Cerebellar nuclear complex (tissue), 1 donor: ENCODE data around the gene UNC5C.

Experiments used
- DNase-seq, 2 experiments: peaks; one replicate each; lab custom pipeline; 2025; lab: John Stamatoyannopoulos, UW

UNC5C gene

DNA sequence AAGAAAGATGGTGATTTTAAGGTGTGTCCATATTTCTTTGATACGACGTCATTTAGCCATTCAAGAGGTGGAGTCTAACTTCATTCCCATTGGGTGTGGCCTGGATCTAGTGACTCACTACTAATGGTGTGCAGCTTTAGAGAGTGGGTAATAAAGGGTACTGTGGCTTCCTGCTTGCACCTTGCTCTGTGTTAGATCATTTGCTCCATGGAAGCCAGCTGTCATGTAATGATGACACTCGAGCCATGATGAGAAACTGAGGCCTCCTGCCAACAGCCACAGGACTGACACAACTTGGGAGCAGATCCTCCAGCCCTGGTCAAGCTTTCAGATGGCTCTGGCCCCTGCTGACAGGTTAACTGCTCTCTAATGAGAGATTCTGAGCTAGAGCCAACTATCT, 82.0 kb downstream of the UNC5C start:
- DNase-seq, result no peak

DNA sequence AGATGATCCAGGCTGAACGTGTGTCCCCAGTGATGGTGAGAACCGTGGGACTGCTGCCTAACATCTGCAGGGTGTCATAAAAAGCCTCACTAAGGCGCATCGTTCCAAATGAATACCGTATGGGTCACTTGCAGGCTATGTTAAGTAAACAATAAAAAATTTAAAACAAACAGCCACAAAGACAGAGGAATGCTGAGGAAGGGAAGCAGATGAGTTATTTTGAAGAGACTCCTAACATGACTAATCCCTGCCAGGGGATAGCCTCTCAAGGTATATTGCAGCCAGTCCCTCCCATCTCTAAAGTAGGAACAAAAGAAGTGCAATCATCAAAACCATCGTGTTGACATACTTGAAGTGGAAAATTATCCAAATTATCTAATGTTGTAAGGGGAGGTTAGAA, 83.8 kb downstream of the UNC5C start:
- no peak for DNase-seq

DNA sequence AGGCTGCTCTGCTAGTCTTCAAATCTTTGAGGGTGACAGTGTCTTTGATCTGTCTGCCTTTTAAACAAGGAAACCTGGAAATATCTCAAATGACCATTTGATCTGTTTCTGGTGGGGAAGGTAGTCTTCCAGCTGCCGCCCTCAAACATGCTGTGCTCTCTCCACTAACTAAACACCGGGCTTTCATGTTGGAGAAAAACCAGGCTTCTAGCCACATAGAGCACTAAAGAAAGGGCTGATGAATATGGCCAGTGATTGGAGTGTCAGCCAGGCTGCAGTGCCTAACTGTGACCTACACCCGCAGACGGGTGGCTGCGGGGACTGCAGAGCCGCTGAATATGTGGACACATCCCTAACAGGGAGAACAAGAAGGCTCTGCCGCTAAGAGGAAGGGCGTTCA, 85.9 kb downstream of the UNC5C start:
- no peak for DNase-seq

DNA sequence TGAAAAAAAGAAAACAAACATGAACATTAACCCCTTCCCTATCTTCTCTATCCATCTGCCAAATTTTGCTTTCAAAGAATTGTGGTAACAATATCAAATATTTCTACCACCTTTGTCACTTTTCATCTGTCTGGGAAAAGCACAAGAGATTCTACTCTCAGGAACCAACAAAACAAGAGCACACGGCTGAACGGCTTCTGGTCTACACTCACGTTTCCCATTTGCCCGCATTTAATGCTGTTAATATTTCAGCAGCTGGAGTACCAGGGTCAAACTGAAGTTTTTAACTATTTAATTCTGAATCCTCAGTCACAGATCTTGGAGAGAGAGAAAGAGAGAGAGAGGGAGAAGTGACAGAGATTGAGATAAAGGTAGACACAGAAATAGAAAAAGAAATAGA, 91.4 kb downstream of the UNC5C start:
- no peak for DNase-seq

DNA sequence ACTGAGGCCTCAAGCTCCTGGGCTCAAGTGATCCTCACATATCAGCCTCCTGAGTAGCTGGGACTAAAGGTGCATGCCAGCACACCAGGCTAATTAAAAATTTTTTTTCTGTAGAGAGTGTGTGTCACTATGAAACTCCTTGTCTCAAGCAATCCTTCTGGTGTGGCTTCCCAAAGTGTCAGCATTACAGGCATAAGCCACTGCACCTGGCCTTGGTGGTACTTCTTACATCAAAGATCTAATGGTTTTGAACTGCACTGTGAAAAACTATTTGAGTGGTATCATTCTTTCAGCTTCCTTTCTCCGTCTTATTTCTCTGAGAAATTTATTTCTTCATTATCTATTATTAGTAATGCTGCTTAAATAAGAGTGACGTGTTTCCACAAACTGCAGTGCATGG, 98.5 kb downstream of the UNC5C start:
- DNase-seq, result no peak

DNA sequence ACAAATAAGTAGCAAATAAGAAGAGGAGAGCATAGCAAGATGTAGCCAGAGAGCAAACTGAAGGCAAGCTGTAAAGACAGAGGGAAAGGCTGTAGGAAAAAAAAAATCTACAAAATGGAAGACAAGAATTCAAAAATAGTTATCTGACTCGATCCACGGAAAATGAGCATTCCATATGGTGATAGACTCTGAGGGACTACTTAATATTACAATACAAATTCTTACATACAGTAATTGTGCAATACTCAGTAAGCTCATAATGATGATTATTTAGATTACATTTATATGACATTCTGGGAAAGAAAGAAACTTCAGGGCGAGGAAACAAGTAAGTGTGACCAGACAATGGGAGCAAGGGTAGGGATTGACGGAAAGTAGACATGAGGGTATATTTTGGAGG, 102.6 kb downstream of the UNC5C start:
- DNase-seq, result no peak

DNA sequence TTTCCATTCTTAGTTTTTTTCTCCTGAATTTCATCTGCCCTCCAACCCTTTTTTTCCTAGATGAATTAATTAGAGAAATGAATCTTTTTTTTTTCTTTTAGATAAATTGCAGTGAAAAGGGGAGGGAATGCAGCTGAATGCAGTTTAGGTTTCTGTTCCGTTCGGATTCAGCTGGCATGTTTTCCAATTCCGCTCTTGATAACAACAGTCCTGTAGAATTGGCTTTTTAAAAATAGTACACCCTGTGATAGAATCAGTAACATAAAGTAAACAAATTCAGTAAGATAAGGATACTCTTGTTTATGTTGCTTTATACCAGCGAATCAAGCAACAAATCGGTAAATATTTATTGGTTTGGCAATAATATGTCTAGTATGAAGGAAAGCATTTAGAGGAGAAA, 103.5 kb downstream of the UNC5C start:
- no peak for DNase-seq

DNA sequence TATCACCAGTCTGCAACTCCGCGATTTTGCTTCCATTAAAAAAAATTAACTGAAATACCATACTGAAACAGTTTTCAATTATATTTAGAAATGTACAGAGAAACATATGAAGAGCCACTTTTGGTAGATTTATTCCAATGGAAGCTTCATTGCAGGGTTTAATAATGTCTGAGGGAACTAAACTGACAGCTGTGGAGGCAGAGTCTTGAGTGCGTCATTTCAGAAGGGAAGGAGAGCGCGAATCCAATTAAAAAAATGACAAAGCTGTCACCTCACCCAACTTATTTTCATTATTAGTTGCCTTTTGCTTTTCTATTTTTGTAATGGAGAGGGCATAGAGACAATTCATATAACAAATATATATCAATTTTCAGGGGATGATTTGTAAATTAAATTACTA, 104.0 kb downstream of the UNC5C start:
- DNase-seq, result no peak

DNA sequence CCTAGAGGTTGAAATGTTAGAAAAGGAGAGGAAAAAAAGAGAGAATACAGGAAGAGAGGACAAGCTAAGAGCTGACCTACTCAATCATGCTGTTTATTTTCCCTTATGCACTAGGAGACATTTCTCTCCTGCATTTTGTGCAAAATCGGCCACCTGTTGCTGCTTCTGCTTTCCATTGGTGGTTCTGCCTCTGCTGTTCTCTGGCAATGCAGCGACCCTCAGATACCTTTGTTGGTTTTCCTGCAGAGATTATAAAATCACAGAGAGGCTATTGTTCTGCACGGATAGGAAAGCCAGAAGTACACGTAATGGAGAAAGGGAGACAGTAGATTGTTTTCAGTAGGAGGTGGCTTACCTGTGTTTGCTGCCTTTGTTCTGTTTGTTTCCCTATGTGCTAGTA, 108.9 kb downstream of the UNC5C start:
- no peak for DNase-seq

DNA sequence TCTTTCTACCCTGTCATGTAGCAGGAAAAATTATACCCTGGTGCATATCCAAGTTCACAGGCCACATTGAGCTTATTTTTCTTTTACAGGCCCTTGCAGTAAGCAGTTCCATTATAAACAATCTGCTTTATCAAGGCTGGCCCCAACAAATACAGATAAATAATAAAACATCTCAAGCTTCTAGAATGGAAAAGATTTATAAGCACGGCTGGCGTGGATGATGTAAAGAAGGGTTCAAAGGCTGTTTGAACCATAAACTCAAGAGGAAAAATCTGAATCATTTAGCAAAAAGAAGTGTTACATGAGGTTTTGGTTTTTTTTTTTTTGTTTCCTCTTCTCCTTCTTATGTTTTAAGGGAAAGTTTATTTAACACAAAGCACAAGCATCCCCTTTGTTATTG, 109.7 kb downstream of the UNC5C start:
- no peak for DNase-seq

DNA sequence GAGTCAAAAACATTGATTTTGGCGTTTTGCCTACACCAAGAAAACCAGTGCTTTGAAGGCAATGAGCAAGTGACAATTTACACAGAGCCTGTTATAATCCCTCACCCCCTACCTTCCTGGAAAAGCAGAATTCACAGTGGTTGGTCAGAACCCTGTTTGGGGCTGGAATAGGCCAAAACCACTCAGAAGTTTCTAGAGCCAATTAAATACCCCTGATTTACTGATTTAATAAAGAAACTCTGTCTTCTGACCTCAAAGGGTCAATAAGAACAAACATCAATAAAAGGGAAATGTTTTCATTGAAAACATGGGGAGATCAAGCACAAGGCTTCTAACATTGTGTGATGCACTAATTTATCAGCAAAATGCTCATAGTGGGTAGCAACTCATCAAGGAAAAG, 116.3 kb downstream of the UNC5C start:
- DNase-seq, result no peak

DNA sequence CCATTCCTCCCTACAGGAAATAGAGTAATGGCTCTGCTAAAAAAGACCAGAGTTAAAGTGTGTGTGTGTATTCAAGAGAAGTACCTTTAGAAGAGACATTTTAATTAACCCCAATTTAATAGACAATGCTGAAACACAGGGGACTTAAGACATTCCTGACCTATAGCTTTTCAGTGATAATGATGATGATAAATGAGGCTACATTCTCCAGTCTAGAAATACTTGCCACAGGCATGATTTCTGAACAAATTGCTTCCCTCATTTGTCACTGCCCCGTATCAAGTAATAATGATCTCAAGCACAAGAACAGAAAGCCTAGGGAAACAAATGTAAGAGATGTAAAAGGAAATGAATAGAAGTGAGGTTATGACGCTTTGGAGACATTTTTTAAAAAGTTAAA, 117.1 kb downstream of the UNC5C start:
- no peak for DNase-seq

DNA sequence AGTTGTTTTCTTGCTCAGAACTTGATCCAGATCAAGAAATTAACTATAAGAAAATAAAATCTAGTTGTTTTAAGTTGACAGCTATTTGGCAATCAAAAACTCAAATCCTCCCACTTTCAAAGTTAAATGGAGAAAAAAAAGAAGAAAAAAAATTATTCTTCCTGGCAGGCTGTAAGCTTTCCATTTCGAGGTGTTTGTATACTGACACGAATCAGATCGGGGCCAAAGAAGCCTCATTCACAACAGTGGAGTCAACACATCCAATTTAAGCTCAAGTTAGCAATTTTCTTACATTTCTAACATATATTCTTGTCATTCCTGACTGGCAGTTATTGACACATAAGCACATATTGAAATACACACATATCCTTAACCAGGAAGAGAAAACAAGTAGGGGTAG, 119.4 kb downstream of the UNC5C start:
- DNase-seq, result no peak

DNA sequence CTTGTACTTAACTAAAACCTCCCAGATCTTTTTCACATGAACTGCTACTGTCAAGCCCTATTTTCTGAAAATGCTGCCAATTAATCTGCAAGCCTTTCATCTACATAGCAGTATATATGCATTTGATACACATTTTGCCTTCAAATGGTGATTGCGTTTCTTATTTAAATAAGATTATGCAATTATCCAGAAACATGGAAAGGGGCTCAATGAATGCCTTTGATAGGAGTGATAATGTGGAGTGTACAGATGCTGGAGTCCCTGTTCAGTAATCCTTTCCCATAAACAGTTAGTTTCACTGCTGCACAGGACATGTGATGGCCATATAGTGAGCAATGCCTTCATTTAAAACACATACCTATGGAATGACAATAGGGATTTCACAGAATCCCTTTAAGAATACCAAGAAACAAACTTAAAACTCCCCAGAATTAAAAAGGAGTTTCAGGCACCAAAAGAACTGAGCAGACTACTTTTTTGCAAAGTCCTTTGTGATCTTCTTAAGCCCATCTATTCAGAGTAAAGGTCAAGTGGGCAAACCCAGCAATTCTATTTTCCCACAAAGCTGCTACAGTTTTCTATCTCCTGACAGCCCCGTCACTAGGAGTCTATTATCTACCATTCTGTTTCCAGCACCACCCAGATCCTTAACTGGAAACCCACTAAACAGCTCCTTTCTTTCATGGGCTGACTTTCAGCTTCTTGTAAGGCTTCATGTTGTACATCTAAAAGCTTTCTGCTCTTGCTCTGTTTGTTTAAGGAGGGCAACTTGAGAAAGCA, 120.3 kb downstream of the UNC5C start:
- DNase-seq, result no peak

DNA sequence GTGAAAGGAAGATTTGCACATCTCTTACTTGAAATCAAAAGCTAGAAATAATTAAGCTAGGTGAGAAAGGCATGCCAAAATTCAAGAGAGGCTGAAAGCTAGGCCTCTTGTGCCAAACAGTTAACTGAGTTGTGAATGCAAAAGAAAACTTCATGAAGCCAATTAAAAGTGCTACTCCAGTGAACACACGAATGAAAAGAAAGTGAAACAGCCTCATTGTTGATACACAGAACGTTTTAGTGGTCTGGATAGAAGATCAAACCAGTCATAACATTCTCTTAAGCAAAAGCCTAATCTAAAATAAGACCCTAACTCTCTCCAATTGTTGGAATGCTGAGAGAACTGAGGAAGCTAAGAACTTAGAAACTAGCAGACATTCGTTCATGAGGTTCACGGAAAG, 122.3 kb downstream of the UNC5C start:
- DNase-seq, result no peak

DNA sequence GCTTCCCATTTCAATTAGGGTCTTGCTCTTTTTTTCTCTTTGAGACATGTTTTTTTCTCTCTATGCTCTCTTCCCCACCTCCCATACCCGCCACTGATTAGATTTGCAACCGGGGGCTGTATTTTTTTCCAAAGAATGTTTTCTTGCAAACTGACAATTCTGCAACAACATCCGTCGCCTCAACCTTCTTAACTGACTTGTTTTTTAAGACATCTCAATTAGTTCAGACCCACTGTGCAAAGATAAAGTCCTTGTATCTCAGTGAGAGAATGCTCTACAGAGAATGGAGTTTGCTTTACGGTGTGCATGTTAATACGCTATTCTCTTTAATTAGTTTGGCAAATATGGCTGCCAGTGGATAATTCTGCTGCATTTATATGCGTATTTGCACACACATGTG, 126.3 kb downstream of the UNC5C start:
- no peak for DNase-seq

DNA sequence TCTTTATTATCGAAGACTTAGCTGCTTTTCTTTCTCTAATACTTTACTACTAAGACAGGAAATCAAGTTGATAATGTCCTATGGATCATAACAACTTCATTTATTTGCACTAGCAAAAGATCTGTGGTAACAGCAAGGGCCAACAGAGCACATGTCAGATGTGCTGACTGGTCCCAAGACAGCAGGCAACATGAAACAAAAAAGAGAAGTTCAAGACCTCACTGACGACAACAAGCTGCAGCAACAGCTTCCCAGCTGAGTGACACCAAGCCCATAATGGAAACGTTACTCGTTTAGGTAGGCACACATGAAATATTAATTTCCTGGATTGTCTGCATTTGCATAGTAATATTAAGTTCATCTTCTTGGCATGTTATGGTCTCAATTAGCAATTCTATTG, 126.9 kb downstream of the UNC5C start:
- DNase-seq, result no peak

DNA sequence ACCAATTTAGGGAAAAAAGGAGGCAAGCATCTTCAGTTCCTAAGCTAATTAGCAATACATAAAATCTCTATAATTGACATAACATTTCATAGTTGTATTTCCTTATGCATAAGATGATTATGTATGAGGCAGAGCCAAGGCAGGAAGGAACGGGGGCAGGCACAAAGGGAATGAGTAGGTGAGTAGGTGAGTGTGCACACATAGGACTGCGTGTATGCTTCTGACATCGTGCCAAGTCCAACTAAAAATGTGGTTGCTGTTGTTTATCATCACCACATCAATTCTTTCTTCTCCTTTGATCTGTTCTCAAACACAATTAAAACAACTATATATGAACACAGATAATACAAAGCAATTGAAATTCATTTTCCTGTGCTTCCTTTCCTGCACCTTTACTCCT, 131.2 kb downstream of the UNC5C start:
- DNase-seq, result no peak

DNA sequence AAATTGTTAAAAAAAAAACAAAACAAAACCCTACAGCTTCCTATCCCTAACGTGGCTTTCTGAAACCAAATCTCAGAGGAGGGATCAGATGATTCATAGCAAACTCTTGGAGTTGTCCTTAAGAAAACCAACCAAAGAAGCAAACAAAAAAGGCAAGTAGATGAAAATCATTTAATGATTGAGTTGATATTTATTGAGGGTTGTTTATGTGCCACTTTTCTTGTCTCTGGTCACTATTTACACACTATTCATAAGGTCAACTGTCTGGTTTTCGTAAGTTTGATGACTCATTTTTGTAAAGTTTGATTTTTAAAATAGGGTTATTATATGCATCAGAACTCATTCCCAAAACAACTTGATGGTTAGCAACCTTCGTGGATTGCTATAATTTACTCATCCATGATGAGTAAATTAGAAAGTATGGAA, 133.4 kb downstream of the UNC5C start:
- DNase-seq, result no peak

DNA sequence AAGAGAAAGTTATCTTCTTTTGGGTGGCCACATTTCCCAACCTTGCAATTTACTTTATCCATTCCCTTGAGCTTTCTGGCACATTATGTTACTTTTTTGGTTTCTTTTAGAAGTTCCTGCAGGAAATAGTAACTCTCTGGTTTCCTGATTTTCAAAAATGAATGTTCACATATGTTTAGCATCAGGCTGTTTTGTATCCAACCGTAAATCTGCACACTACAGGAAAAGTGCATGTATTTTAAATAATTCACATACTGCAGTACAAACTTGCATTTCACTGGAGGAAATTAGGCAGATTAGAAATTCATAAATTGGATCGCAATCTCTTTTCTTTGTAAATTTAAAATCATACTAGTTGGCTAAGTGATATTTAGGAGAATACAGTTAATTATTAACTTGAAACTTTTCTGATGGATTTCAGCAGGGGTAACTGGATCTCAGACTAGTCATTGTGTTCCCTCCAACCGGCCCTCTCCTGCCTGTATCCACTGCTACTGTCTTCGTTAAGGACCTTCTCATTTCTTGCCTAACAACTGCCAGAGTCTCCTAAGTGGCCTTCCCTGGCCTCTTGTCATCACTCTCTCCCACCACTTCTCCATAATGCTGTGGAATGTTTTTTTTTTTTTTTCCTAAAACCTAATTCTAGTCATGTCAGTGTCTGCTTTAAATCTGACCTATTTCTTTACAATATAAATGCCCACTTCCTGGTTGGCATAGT, 137.2 kb downstream of the UNC5C start:
- DNase-seq, result no peak

DNA sequence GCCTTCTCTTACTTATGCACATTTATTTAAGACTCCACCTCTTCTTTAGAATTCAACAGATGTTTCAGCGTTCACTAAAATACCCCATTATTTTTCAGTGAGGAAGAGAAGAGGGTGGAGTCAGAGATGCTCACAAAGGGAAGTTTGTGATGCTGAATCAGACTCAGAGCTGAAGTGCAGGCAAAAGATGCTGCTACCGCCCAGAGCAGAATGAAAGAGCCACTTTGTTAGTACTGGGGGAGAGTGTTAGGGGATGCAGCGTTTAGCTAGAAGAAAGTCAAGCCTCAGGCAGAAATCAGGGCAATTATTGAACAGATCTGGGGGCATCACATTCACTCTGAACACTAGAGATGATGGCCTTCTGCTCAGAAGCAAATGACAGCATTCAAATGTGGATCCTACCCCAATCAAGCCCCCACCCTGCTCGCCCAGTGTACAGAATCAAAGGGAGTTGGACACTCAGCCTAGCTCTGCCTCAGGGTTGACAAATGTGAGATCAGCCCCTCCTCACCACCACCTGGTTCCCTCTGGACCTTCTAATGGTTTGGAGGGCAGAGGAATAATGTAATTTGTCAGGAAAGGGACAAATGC, 138.3 kb downstream of the UNC5C start:
- no peak for DNase-seq

DNA sequence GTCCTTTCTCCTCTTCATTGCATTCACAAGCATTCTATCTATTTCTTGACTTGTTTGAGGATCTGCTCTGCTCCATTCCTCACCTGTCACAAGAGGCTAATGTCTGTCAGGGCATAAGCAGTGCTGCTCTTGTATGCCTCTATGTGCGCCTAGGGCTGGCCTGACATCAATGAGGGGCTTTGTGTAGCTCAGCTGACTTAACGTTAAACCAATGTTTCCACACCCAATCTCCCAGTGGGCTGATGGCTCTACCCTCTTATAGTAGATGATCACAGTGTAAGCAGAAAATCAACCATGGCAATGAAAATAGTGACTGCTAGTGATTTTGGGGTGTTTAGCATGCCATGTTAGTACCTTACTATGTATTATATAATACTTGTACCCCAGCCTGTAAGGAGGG, 139.0 kb downstream of the UNC5C start:
- DNase-seq, result no peak

DNA sequence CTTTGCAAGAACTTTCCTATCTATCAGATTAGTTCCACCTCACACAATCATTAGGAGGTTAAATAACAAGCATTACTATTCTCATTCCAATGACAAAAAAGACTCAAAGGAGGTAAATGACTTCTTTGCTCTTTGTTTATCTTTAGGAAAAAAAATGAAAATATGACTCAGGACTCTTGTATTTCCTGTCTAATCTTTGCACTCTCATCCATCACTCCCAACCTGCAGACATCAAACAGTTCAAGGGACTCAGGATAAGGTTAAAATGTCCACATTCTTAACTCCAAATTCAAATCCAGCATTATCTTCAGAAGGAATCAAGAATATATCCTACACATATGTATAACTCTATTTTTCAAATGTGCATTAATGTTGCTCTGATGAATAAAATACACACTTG, 139.6 kb downstream of the UNC5C start:
- no peak for DNase-seq
